HL-60 (cell line): Measurements from ENCODE around the gene CCNY.

Source experiments
- POLR2AphosphoS5 ChIP-seq: IDR thresholded peaks from 2 replicates; pipeline ENCODE4 v1.6.1; 2012; ENCODE audit warnings: low read depth
- TF ChIP-seq, protein P1 (sequence below): IDR thresholded peaks from one replicate; pipeline ENCODE4 v1.5.1; 2011; ENCODE audit warnings: low read length, control low read depth, inconsistent platforms; ENCODE audit not compliant: insufficient read depth
- TF ChIP-seq, protein P2 (sequence below): IDR thresholded peaks from 2 replicates; pipeline ENCODE4 v1.6.1; 2012; ENCODE audit warnings: low read depth; ENCODE audit not compliant: insufficient replicate concordance

DNA sequence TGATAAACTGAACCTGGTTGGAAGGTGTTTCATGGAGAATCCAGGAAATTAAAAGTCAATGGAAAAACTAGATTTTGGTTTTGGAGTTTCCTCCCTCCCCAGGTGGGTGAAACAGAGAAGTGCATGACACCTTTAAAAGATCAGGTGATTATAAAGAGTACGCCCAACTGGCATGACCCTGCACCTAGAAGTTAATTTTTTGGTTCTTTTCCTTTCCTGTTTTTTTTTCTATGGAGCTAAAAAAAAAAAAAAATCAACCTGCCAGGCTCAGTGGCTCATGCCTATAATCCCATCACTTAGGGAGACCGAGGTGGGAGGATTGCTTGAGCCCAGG lies 276.8 kb downstream of the CCNY start:
- TF ChIP-seq, protein P1, sequence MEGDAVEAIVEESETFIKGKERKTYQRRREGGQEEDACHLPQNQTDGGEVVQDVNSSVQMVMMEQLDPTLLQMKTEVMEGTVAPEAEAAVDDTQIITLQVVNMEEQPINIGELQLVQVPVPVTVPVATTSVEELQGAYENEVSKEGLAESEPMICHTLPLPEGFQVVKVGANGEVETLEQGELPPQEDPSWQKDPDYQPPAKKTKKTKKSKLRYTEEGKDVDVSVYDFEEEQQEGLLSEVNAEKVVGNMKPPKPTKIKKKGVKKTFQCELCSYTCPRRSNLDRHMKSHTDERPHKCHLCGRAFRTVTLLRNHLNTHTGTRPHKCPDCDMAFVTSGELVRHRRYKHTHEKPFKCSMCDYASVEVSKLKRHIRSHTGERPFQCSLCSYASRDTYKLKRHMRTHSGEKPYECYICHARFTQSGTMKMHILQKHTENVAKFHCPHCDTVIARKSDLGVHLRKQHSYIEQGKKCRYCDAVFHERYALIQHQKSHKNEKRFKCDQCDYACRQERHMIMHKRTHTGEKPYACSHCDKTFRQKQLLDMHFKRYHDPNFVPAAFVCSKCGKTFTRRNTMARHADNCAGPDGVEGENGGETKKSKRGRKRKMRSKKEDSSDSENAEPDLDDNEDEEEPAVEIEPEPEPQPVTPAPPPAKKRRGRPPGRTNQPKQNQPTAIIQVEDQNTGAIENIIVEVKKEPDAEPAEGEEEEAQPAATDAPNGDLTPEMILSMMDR, result no peak
- TF ChIP-seq POLR2AphosphoS5, result no peak
- TF ChIP-seq, protein P2, sequence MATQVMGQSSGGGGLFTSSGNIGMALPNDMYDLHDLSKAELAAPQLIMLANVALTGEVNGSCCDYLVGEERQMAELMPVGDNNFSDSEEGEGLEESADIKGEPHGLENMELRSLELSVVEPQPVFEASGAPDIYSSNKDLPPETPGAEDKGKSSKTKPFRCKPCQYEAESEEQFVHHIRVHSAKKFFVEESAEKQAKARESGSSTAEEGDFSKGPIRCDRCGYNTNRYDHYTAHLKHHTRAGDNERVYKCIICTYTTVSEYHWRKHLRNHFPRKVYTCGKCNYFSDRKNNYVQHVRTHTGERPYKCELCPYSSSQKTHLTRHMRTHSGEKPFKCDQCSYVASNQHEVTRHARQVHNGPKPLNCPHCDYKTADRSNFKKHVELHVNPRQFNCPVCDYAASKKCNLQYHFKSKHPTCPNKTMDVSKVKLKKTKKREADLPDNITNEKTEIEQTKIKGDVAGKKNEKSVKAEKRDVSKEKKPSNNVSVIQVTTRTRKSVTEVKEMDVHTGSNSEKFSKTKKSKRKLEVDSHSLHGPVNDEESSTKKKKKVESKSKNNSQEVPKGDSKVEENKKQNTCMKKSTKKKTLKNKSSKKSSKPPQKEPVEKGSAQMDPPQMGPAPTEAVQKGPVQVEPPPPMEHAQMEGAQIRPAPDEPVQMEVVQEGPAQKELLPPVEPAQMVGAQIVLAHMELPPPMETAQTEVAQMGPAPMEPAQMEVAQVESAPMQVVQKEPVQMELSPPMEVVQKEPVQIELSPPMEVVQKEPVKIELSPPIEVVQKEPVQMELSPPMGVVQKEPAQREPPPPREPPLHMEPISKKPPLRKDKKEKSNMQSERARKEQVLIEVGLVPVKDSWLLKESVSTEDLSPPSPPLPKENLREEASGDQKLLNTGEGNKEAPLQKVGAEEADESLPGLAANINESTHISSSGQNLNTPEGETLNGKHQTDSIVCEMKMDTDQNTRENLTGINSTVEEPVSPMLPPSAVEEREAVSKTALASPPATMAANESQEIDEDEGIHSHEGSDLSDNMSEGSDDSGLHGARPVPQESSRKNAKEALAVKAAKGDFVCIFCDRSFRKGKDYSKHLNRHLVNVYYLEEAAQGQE, result no peak
